Measurements from ENCODE around the gene ZNF266. TPM values are rescaled to one million over a fixed set of nuclear protein-coding genes. Genes with fewer than 3 reads are reported as not detected.
A peak's percentile ranks its signal among the peaks of the same experiment; 100 is the strongest.

Gene ZNF266
- total and polyA plus RNA-seq, 4 donors, result 4.4 to 48.3 (median 31.6) TPM

DNA sequence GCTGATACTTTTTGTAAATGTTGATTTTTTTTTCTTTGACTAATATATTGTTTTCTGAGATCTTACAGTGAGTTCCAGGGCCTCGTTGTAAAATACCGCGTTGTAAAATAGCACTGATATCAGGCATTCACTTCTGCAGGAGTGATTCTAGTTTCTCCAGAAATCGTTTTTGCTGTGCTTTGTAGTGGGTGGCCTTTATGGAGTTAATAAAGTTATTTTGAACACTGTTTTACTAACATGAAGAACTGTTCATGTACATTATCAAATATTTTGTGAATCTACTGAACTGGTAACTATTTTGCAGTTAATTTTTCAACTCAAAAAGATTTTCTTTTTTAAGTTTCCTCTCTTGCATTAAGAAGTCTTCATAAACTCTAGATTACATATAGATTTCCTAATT lies 985 bp upstream of the ZNF266 start:
- ATAC-seq (ENCODE audit: low FRiP score), result no peak
- Histone ChIP-seq H3K9me3 (ENCODE audit: control insufficient read depth, low read length) (no peaks in the 10 kb centered on the region), H3K4me1 (ENCODE audit: control insufficient read depth in 1 of 2, insufficient read depth in 2 of 2, low read length in 2 of 2) (no peaks in the 10 kb centered on the region), H3K27ac (ENCODE audit: low read depth in 1 of 2, low read length in 2 of 2) (no peak overlapping the region), H3K36me3 (ENCODE audit: control insufficient read depth in 1 of 2, insufficient read depth in 2 of 2, low read length in 1 of 2) (no peaks in the 10 kb centered on the region), H3K4me3 (ENCODE audit: low read length in 2 of 2) (no peak overlapping the region), H3K27me3 (ENCODE audit: control insufficient read depth in 1 of 2, insufficient read depth in 2 of 2, low read length in 1 of 2) (no peaks in the 10 kb centered on the region)
- WGBS, 2 donors, result 79 to 89% methylated on average over 4 of the region's 4 CpGs
- intact Hi-C loops (cut with DNase I), result loop anchor here (10.0 kb wide), 2 partner anchors 132 to 358 kb away; partner anchors contain the start of gene ZNF699 (in 1 of the 2)
- DNase-seq, result no peak

- DNase-seq (peak in 1 of 2 donors; percentile 53), ATAC-seq (ENCODE audit: low FRiP score) (no peak)
- no peak overlapping the region for H3K27ac ChIP-seq (ENCODE audit: low read depth in 1 of 2, low read length in 2 of 2)
- no peak overlapping the region for H3K4me3 ChIP-seq (ENCODE audit: low read length in 2 of 2)
- WGBS, 2 donors, result 77 to 80% methylated on average over 7 of the region's 7 CpGs
- no peaks in the 10 kb centered on the region for H3K9me3 ChIP-seq (ENCODE audit: control insufficient read depth, low read length)
- no peaks in the 10 kb centered on the region for H3K27me3 ChIP-seq (ENCODE audit: control insufficient read depth in 1 of 2, insufficient read depth in 2 of 2, low read length in 1 of 2)
- intact Hi-C loops (cut with DNase I), result loop anchor here (5.0 to 10.0 kb wide), 3 partner anchors 127 to 363 kb away; partner anchors contain the start of genes ZNF699 (in 1 of the 2) and ZNF846 (in 1 of the 2)
- H3K36me3 ChIP-seq (ENCODE audit: control insufficient read depth in 1 of 2, insufficient read depth in 2 of 2, low read length in 1 of 2), result peaks cover 3 to 4% of the 10 kb centered on the region in 2 donors
- H3K4me1 ChIP-seq (ENCODE audit: control insufficient read depth in 1 of 2, insufficient read depth in 2 of 2, low read length in 2 of 2), result no peaks in the 10 kb centered on the region
Measured at GRCh38 chr19:9431475-9431874, 3.9 kb downstream of the ZNF266 start.

DNA sequence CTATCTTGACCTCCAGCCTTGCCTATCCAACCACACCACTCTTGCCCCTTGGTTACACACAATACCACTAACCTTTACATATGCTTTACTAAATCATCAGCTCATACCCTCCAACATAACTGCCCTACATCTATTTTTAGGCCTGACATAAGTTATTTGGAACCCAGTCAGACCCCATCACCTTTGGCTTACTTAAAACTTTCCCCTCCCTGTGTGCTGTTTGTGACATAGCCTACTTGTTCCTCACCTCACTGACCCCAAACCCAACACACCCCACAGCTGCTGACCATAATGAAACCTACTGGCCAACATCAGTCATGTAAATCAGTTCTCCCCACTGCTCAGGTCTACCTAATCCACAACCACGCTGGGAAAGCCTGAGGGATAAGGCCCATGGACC lies 4.9 kb downstream of the ZNF266 start:
- no peaks in the 10 kb centered on the region for H3K27me3 ChIP-seq (ENCODE audit: control insufficient read depth in 1 of 2, insufficient read depth in 2 of 2, low read length in 1 of 2)
- intact Hi-C loops (cut with DNase I), result loop anchor here (5.0 to 10.0 kb wide), 3 partner anchors 126 to 364 kb away; partner anchors contain the start of genes ZNF699 (in 1 of the 2) and ZNF846 (in 1 of the 2)
- H3K4me1 ChIP-seq (ENCODE audit: control insufficient read depth in 1 of 2, insufficient read depth in 2 of 2, low read length in 2 of 2), result no peaks in the 10 kb centered on the region
- DNase-seq, result no peak
- no peak for ATAC-seq (ENCODE audit: low FRiP score)
- no peak overlapping the region for H3K4me3 ChIP-seq (ENCODE audit: low read length in 2 of 2)
- peaks cover 3 to 10% of the 10 kb centered on the region in 2 donors for H3K36me3 ChIP-seq (ENCODE audit: control insufficient read depth in 1 of 2, insufficient read depth in 2 of 2, low read length in 1 of 2)
- 91 to 93% methylated on average over 1 of the region's 1 CpG for WGBS, 2 donors
- H3K9me3 ChIP-seq (ENCODE audit: control insufficient read depth, low read length), result peaks cover 5% of the 10 kb centered on the region
- H3K27ac ChIP-seq (ENCODE audit: low read depth in 1 of 2, low read length in 2 of 2), result no peak overlapping the region

DNA sequence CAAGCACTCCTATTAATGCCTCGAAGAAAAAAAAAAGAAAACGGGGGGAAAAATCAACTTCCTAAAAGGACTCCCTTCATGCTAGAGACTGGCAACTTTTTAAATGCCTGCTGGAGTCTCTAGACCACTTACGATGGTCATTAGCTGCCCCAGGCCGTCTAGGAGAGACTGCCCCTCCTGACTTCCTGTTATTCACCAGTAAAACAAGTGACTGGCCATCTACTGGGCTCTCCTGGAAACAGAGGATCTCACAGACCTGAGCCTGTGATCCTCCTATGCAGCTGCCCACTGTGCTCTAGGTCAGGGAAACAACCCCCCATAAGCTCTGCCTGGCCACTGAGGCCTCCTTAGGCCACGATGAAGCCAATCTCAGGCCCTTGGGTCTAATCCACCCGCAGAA lies 7.4 kb downstream of the ZNF266 start:
- Histone ChIP-seq H3K4me3 (ENCODE audit: low read length in 2 of 2) (no peak overlapping the region), H3K27ac (ENCODE audit: low read depth in 1 of 2, low read length in 2 of 2) (no peak overlapping the region), H3K36me3 (ENCODE audit: control insufficient read depth in 1 of 2, insufficient read depth in 2 of 2, low read length in 1 of 2) (peaks cover 5 to 20% of the 10 kb centered on the region in 2 donors), H3K27me3 (ENCODE audit: control insufficient read depth in 1 of 2, insufficient read depth in 2 of 2, low read length in 1 of 2) (no peaks in the 10 kb centered on the region), H3K4me1 (ENCODE audit: control insufficient read depth in 1 of 2, insufficient read depth in 2 of 2, low read length in 2 of 2) (no peaks in the 10 kb centered on the region), H3K9me3 (ENCODE audit: control insufficient read depth, low read length) (peaks cover 18% of the 10 kb centered on the region)
- WGBS, 2 donors, result 83% methylated on average over 6 of the region's 6 CpGs
- DNase-seq (no peak), ATAC-seq (ENCODE audit: low FRiP score) (no peak)
- intact Hi-C loops (cut with DNase I), result no loop called here

- H3K9me3 ChIP-seq (ENCODE audit: control insufficient read depth, low read length), result peaks cover 33% of the 10 kb centered on the region
- no peaks in the 10 kb centered on the region for H3K27me3 ChIP-seq (ENCODE audit: control insufficient read depth in 1 of 2, insufficient read depth in 2 of 2, low read length in 1 of 2)
- H3K27ac ChIP-seq (ENCODE audit: low read depth in 1 of 2, low read length in 2 of 2), result no peak overlapping the region
- H3K4me3 ChIP-seq (ENCODE audit: low read length in 2 of 2), result peak overlapping the region in 1 of 2 donors; percentile 19
- DNase-seq (no peak), ATAC-seq (ENCODE audit: low FRiP score) (no peak)
- 98% methylated on average over 14 of the region's 14 CpGs for WGBS, 2 donors
- intact Hi-C loops (cut with DNase I), result no loop called here
- peaks cover 27 to 49% of the 10 kb centered on the region in 2 donors for H3K36me3 ChIP-seq (ENCODE audit: control insufficient read depth in 1 of 2, insufficient read depth in 2 of 2, low read length in 1 of 2)
- no peaks in the 10 kb centered on the region for H3K4me1 ChIP-seq (ENCODE audit: control insufficient read depth in 1 of 2, insufficient read depth in 2 of 2, low read length in 2 of 2)
Measured at GRCh38 chr19:9413240-9413954, 22.0 kb downstream of the ZNF266 start.

GRCh38 chr19:9407827-9408226 lies 27.5 kb downstream of the ZNF266 start:
- DNase-seq (no peak), ATAC-seq (ENCODE audit: low FRiP score) (no peak)
- Histone ChIP-seq H3K4me1 (ENCODE audit: control insufficient read depth in 1 of 2, insufficient read depth in 2 of 2, low read length in 2 of 2) (no peaks in the 10 kb centered on the region), H3K4me3 (ENCODE audit: low read length in 2 of 2) (peak overlapping the region in 1 of 2 donors; percentile 22), H3K27ac (ENCODE audit: low read depth in 1 of 2, low read length in 2 of 2) (no peak overlapping the region), H3K27me3 (ENCODE audit: control insufficient read depth in 1 of 2, insufficient read depth in 2 of 2, low read length in 1 of 2) (no peaks in the 10 kb centered on the region), H3K9me3 (ENCODE audit: control insufficient read depth, low read length) (peaks cover 13% of the 10 kb centered on the region), H3K36me3 (ENCODE audit: control insufficient read depth in 1 of 2, insufficient read depth in 2 of 2, low read length in 1 of 2) (peaks cover 0 to 4% of the 10 kb centered on the region in 2 donors)
- intact Hi-C loops (cut with DNase I), result no loop called here
- 90 to 92% methylated on average over 5 of the region's 5 CpGs for WGBS, 2 donors

- ATAC-seq (ENCODE audit: low FRiP score) (peak; percentile 76), DNase-seq (peak; percentile 75 to 90)
- Histone ChIP-seq H3K4me1 (ENCODE audit: control insufficient read depth in 1 of 2, insufficient read depth in 2 of 2, low read length in 2 of 2) (no peaks in the 10 kb centered on the region), H3K4me3 (ENCODE audit: low read length in 2 of 2) (peak overlapping the region; percentile 3 to 22), H3K27ac (ENCODE audit: low read depth in 1 of 2, low read length in 2 of 2) (no peak overlapping the region), H3K36me3 (ENCODE audit: control insufficient read depth in 1 of 2, insufficient read depth in 2 of 2, low read length in 1 of 2) (no peaks in the 10 kb centered on the region), H3K27me3 (ENCODE audit: control insufficient read depth in 1 of 2, insufficient read depth in 2 of 2, low read length in 1 of 2) (no peaks in the 10 kb centered on the region), H3K9me3 (ENCODE audit: control insufficient read depth, low read length) (peaks cover 10% of the 10 kb centered on the region)
- WGBS, 2 donors, result 1 to 2% methylated on average over 38 to 39 of the region's 39 CpGs
- intact Hi-C loops (cut with DNase I), result no loop called here
Measured at GRCh38 chr19:9406798-9407352, 28.5 kb downstream of the ZNF266 start.

- intact Hi-C loops (cut with DNase I), result no loop called here
- peaks cover 45% of the 10 kb centered on the region for H3K9me3 ChIP-seq (ENCODE audit: control insufficient read depth, low read length)
- DNase-seq, result no peak
- H3K4me1 ChIP-seq (ENCODE audit: control insufficient read depth in 1 of 2, insufficient read depth in 2 of 2, low read length in 2 of 2), result no peaks in the 10 kb centered on the region
- H3K4me3 ChIP-seq (ENCODE audit: low read length in 2 of 2), result no peak overlapping the region
- WGBS, 2 donors, result 83 to 88% methylated on average over 4 of the region's 4 CpGs
- H3K27ac ChIP-seq (ENCODE audit: low read depth in 1 of 2, low read length in 2 of 2), result no peak overlapping the region
- H3K27me3 ChIP-seq (ENCODE audit: control insufficient read depth in 1 of 2, insufficient read depth in 2 of 2, low read length in 1 of 2), result no peaks in the 10 kb centered on the region
- H3K36me3 ChIP-seq (ENCODE audit: control insufficient read depth in 1 of 2, insufficient read depth in 2 of 2, low read length in 1 of 2), result peaks cover 43 to 58% of the 10 kb centered on the region in 2 donors
- ATAC-seq (ENCODE audit: low FRiP score), result no peak
Measured at GRCh38 chr19:9381361-9381785, 54.0 kb downstream of the ZNF266 start.

Measured in aorta (tissue), 5 donors.